HG03097 (cell line): Measurements from ENCODE around the gene TXNDC16.

Source experiments
- ATAC-seq: cut with Tn5 transposase; IDR thresholded peaks from one replicate; pipeline ENCODE4 v1.9.1; 2021; ENCODE audit not compliant: unreplicated experiment, low FRiP score

Gene TXNDC16

GRCh38 chr14:52399104-52399503, 153.2 kb downstream of the TXNDC16 start:
- no peak for ATAC-seq

- ATAC-seq = no peak
These were observed 154.5 kb downstream of the TXNDC16 start for GRCh38 chr14:52397844-52398243.

GRCh38 chr14:52395728-52396127, 156.6 kb downstream of the TXNDC16 start:
- no peak for ATAC-seq

GRCh38 chr14:52391881-52392615, 160.3 kb downstream of the TXNDC16 start:
- no peak for ATAC-seq
